PC-9 (cell line): ENCODE measurements around the gene IRX5. TPM values are rescaled to one million over a fixed set of nuclear protein-coding genes. Genes with fewer than 3 reads are reported as not detected.

Experiments used
- BruUV-seq: library from RNA; stranded (reverse); fragments of 400-500 nt; replicated peaks from 2 replicates; lab custom pipeline; 2021; lab: Mats Ljungman, UMichigan
- CTCF ChIA-PET: fragments of 300-600 bp; sonication (Branson Sonifier 250); formaldehyde crosslinking; loops from one replicate; lab custom pipeline; 2022; ENCODE audit warnings: antibody characterized with exemption; lab: Charles Lee
- POLR2A ChIA-PET: fragments of 300-600 bp; sonication (Branson Sonifier 250); formaldehyde crosslinking; loops from one replicate; lab custom pipeline; 2022; ENCODE audit warnings: antibody characterized with exemption; ENCODE audit not compliant: unreplicated experiment; lab: Charles Lee
- DNase-seq, 2 experiments: peaks; one replicate each; pipeline versions ENCODE4 v3.0.0 to v3.0.0-alpha.2; 2015 to 2022; ENCODE audit warnings: mixed read lengths in 1 of 2
- H2AFZ ChIP-seq: fragments of 200-600 bp; sonication (generic); 2 replicates; pipeline ENCODE4 v1.8.1; 2017; ENCODE audit warnings: antibody characterized with exemption
- H3F3A ChIP-seq: fragments of 200-600 bp; sonication (generic); 2 replicates; pipeline ENCODE4 v1.8.1; 2017; ENCODE audit warnings: antibody characterized with exemption, mild to moderate bottlenecking, low read depth; ENCODE audit not compliant: insufficient read depth
- H3K27ac ChIP-seq: fragments of 200-600 bp; sonication (generic); 2 replicates; pipeline ENCODE4 v1.6.1; 2016; ENCODE audit warnings: mixed run types
- H3K27me3 ChIP-seq: fragments of 200-600 bp; sonication (generic); 2 replicates; pipeline ENCODE4 v1.6.1; 2016; ENCODE audit warnings: low read depth, mixed run types; ENCODE audit not compliant: insufficient read depth
- H3K36me3 ChIP-seq: fragments of 200-600 bp; sonication (generic); 2 replicates; pipeline ENCODE4 v1.6.1; 2016; ENCODE audit warnings: low read depth, mixed run types
- H3K4me1 ChIP-seq: fragments of 200-600 bp; sonication (generic); replicated peaks from 2 replicates; pipeline ENCODE4 v1.6.1; 2016; ENCODE audit warnings: mixed run types; ENCODE audit not compliant: insufficient read depth
- H3K4me2 ChIP-seq: fragments of 200-600 bp; sonication (generic); 2 replicates; pipeline ENCODE4 v1.6.1; 2017; ENCODE audit warnings: mixed run types
- H3K4me3 ChIP-seq: fragments of 200-600 bp; sonication (generic); 2 replicates; pipeline ENCODE4 v1.6.1; 2016; ENCODE audit warnings: mixed run types
- H3K79me2 ChIP-seq: fragments of 200-600 bp; sonication (generic); 2 replicates; pipeline ENCODE4 v1.6.1; 2017; ENCODE audit warnings: low read depth, mixed run types
- H3K9me2 ChIP-seq: fragments of 200-600 bp; sonication (generic); 2 replicates; pipeline ENCODE4 v1.8.1; 2017; ENCODE audit warnings: mild to moderate bottlenecking; ENCODE audit not compliant: insufficient read depth
- H3K9me3 ChIP-seq: fragments of 200-600 bp; sonication (generic); 2 replicates; pipeline ENCODE4 v1.8.1; 2016; ENCODE audit warnings: low read depth; ENCODE audit not compliant: insufficient read depth
- H4K20me1 ChIP-seq: fragments of 200-600 bp; sonication (generic); 2 replicates; pipeline ENCODE4 v1.8.1; 2017; ENCODE audit not compliant: insufficient read depth
- CTCF ChIP-seq: fragments of 200-600 bp; sonication (generic); conservative IDR thresholded peaks from 2 replicates; pipeline ENCODE4 v1.6.1; 2017; ENCODE audit warnings: mixed run types, antibody characterized with exemption, mild to moderate bottlenecking, moderate library complexity
- EZH2 ChIP-seq: fragments of 200-600 bp; sonication (generic); IDR thresholded peaks from 2 replicates; pipeline ENCODE4 v1.8.0; 2017; ENCODE audit warnings: antibody characterized with exemption, low read depth
- intact Hi-C: fragments of 100-400 bp; cut with micrococcal nuclease; formaldehyde crosslinking; loops from one replicate; pipeline ENCODE4 v1.10.0; 2022; ENCODE audit not compliant: unreplicated experiment
- total RNA-seq: library from RNA; stranded (reverse); gene quantifications from 2 replicates; pipeline ENCODE4 v1.2.3, GENCODE V29; 2021

Gene IRX5
- total RNA-seq, 1 experiment from 2014 or later: not detected

DNA sequence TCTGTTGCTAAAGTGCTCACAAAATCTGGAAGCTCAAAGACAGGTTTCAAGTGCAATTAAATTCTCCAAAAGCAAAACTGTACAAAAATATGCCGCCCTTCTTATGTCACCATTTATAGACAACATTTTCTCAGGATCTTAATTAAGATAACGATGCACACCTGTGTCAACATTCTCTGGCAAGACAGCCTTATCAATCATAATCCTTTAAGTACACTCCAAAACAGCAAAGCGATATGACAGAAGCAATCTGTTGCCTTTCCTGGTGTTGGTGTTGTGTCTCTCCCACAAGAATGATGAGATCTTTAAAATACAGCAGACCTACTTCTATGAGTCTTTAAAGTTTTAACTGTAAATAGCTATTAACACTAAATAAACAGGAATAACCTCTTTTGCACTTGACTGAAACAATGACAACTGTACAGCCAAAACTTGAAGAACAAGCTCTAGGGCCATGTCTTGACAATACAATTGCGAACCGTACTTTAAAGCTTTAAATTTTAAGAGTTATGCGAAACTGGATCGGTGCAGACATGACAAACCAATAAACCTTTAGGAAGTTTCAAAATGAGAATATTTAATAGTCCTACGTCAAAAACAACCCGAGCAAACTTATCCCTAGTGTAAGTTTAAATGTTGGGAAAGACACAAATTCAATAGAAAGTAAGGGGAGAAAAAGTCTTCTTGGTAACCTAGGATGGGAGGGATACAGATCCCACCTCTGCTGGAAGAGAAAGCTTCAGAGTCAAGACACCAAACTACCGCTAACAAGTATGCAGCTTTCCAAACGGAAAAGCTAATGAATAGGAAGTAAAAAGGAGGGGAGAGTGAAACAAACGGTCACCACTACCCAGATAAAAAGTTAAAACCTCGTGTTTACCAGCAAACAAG, 3.3 kb upstream of the IRX5 start:
- intact Hi-C loops: loop anchor here (2.0 kb wide), 1 partner anchor 1159 kb away; no protein-coding TSS in a partner anchor
- H3K4me1 ChIP-seq: peaks cover 24% of the 10 kb centered on the region
- TF ChIP-seq EZH2 (no peak), CTCF (no peak)
- no peaks in the 10 kb centered on the region for H3K9me2 ChIP-seq
- peaks cover 8% of the 10 kb centered on the region; the same call in 1 of the 2 replicates for H4K20me1 ChIP-seq
- peak in 1 of 2 experiments; percentile 57 for DNase-seq
- peaks cover 44% of the 10 kb centered on the region for H3K79me2 ChIP-seq
- no peaks in the 10 kb centered on the region for H3K9me3 ChIP-seq
- BruUV-seq: TSS peak; percentile 37
- H3K4me3 ChIP-seq: peak overlapping the region; percentile 80
- no peaks in the 10 kb centered on the region for H3K27me3 ChIP-seq
- peak overlapping the region; percentile 80 for H2AFZ ChIP-seq
- ChIA-PET POLR2A (no interaction called here), CTCF (no interaction called here)
- H3F3A ChIP-seq: no peaks in the 10 kb centered on the region; the same call in 1 of the 2 replicates
- no peaks in the 10 kb centered on the region for H3K36me3 ChIP-seq
- no peak overlapping the region for H3K27ac ChIP-seq
- peak overlapping the region; percentile 81 for H3K4me2 ChIP-seq

GRCh38 chr16:54928016-54928356, 2.7 kb upstream of the IRX5 start:
- peak in 1 of 2 experiments; percentile 38 for DNase-seq
- Histone ChIP-seq H3K79me2 (peaks cover 45% of the 10 kb centered on the region), H2AFZ (peak overlapping the region; percentile 80), H3F3A (no peaks in the 10 kb centered on the region; the same call in 1 of the 2 replicates), H3K4me3 (peak overlapping the region; percentile 80), H3K4me2 (peak overlapping the region; percentile 81), H3K9me2 (no peaks in the 10 kb centered on the region), H3K4me1 (peaks cover 24% of the 10 kb centered on the region), H3K9me3 (no peaks in the 10 kb centered on the region), H4K20me1 (peaks cover 8% of the 10 kb centered on the region; the same call in 1 of the 2 replicates), H3K36me3 (no peaks in the 10 kb centered on the region), H3K27me3 (no peaks in the 10 kb centered on the region), H3K27ac (no peak overlapping the region)
- BruUV-seq: no TSS peak
- POLR2A ChIA-PET: no interaction called here
- intact Hi-C loops: loop anchor here (2.0 kb wide), 1 partner anchor 1159 kb away; no protein-coding TSS in a partner anchor
- CTCF ChIA-PET: no interaction called here
- TF ChIP-seq EZH2: no peak
- TF ChIP-seq CTCF: no peak

GRCh38 chr16:54928411-54929089, 2.1 kb upstream of the IRX5 start:
- TF ChIP-seq EZH2: no peak
- no peak for TF ChIP-seq CTCF
- DNase-seq: peak in 1 of 2 experiments; percentile 50
- BruUV-seq: no TSS peak
- 0 out of 2 replicates have a peak, but pooled peaks cover 8% of the 10 kb centered on the region for H4K20me1 ChIP-seq
- H3K27me3 ChIP-seq: no peaks in the 10 kb centered on the region
- H3K9me3 ChIP-seq: no peaks in the 10 kb centered on the region
- no peaks in the 10 kb centered on the region for H3K9me2 ChIP-seq
- H3K79me2 ChIP-seq: peaks cover 43% of the 10 kb centered on the region
- H3K4me2 ChIP-seq: 0 out of 2 replicates have a peak overlapping the region, but pooled peaks have one; percentile 26
- peak overlapping the region; percentile 80 for H3K4me3 ChIP-seq
- H3K36me3 ChIP-seq: no peaks in the 10 kb centered on the region
- H3K4me1 ChIP-seq: peaks cover 24% of the 10 kb centered on the region
- no peaks in the 10 kb centered on the region; the same call in 1 of the 2 replicates for H3F3A ChIP-seq
- no peak overlapping the region; the same call in 1 of the 2 replicates for H3K27ac ChIP-seq
- no peak overlapping the region for H2AFZ ChIP-seq
- POLR2A ChIA-PET: no interaction called here
- intact Hi-C loops: loop anchor here (2.0 kb wide), 1 partner anchor 1160 kb away; no protein-coding TSS in a partner anchor
- CTCF ChIA-PET: no interaction called here
